ENCODE data around the gene ZWILCH.

DNA sequence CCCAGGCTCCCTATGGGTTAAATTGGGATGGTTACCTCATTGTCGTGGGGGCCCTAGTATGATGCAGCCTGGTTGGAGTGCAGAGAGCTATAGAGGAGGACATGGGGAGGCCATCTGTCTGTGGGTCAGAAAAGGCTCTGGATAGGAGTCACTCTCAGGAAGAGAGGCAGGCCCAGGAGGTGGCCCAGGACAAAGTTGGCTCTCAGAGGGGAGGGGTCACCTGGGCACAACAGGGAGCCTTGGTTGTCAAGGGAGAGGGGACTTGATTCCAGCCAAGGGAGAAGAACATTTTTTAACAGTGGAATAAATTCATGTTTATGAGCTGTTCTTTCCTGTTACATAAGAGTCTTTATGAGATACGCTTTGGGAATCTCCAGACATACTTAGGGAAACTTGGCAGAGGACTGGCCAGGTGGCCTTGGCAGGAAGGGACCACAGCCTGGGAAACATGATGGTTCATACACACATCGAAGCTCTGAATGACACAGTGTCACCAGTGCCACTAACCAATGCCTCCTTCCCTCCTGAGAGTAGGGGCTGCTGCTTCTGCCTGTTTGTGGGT, 88.2 kb downstream of the ZWILCH start:
- no peak for TF ChIP-seq POLR2A (IDR thresholded peaks at IDR 0.05)
- TF ChIP-seq, protein P1, sequence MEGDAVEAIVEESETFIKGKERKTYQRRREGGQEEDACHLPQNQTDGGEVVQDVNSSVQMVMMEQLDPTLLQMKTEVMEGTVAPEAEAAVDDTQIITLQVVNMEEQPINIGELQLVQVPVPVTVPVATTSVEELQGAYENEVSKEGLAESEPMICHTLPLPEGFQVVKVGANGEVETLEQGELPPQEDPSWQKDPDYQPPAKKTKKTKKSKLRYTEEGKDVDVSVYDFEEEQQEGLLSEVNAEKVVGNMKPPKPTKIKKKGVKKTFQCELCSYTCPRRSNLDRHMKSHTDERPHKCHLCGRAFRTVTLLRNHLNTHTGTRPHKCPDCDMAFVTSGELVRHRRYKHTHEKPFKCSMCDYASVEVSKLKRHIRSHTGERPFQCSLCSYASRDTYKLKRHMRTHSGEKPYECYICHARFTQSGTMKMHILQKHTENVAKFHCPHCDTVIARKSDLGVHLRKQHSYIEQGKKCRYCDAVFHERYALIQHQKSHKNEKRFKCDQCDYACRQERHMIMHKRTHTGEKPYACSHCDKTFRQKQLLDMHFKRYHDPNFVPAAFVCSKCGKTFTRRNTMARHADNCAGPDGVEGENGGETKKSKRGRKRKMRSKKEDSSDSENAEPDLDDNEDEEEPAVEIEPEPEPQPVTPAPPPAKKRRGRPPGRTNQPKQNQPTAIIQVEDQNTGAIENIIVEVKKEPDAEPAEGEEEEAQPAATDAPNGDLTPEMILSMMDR (IDR thresholded peaks at IDR 0.05): no peak

Measured in ovary (tissue), 3 donors.